Breast epithelium (tissue), 4 donors: ENCODE measurements around the gene ADAM33. TPM values are rescaled to one million over a fixed set of nuclear protein-coding genes. Genes with fewer than 3 reads are reported as not detected.

Experiments used
- DNase-seq, 2 donors: peaks; one replicate each; pipeline ENCODE4 v3.0.0-alpha.2; 2019; ENCODE audit warnings: low spot score in 2 of 2
- H3K27ac ChIP-seq, 2 donors: fragments of 200-600 bp; sonication (generic) in 1 of 2; one replicate each; pipeline ENCODE4 v1.5.1; 2016 to 2019; ENCODE audit warnings: mild to moderate bottlenecking in 1 of 2
- H3K27me3 ChIP-seq, 2 donors: fragments of 200-600 bp; sonication (generic) in 1 of 2; one replicate each; pipeline versions ENCODE4 v1.5.1 to v1.6.0; 2017 to 2019; ENCODE audit warnings: control low read depth in 1 of 2, mild to moderate bottlenecking in 1 of 2
- H3K36me3 ChIP-seq: fragments of 200-600 bp; one replicate; pipeline ENCODE4 v1.5.1; 2019
- H3K4me1 ChIP-seq, 2 donors: fragments of 200-600 bp; sonication (generic); one replicate each; pipeline ENCODE4 v1.5.1; 2016 to 2019; ENCODE audit warnings: control low read depth in 1 of 2
- H3K4me3 ChIP-seq, 3 donors: fragments of 200-600 bp; sonication (generic); 1 replicate in 2 of 3; 2 replicates in 1 of 3; pipeline ENCODE4 v1.5.1; 2016 to 2019; ENCODE audit warnings: mild to moderate bottlenecking in 3 of 3, moderate library complexity in 2 of 3
- H3K9me3 ChIP-seq, 2 donors: fragments of 200-600 bp; sonication (generic) in 1 of 2; one replicate each; pipeline ENCODE4 v1.5.1; 2016 to 2019; ENCODE audit warnings: control low read depth in 1 of 2
- CTCF ChIP-seq, 3 donors: fragments of 450-650 bp; IDR thresholded peaks; one replicate each; pipeline ENCODE4 v1.5.1; 2016 to 2017; ENCODE audit warnings: antibody characterized with exemption in 3 of 3, mild to moderate bottlenecking in 3 of 3, moderate library complexity in 3 of 3
- POLR2A ChIP-seq: fragments of 450-650 bp; IDR thresholded peaks from one replicate; pipeline ENCODE4 v1.6.1; 2016; ENCODE audit warnings: antibody characterized with exemption, mild to moderate bottlenecking, moderate library complexity
- POLR2AphosphoS5 ChIP-seq, 3 donors: sonication (generic); formaldehyde crosslinking; IDR thresholded peaks; one replicate each; pipeline ENCODE4 v1.6.1; 2017; ENCODE audit warnings: antibody characterized with exemption in 3 of 3
- intact Hi-C: fragments of 100-400 bp; cut with DNase I; formaldehyde crosslinking; loops from one replicate; pipeline ENCODE4 v1.15.1; 2023; ENCODE audit warnings: low total_unique reads
- total RNA-seq, 3 donors: library from RNA; depleted of rRNA; stranded (reverse); fragments of >200 nt; gene quantifications; one replicate each; pipeline ENCODE4 v1.1.0, GENCODE V29; 2016

The ADAM33 gene
- total RNA-seq, 3 donors from 2014 or later: 29.4 to 39.5 (median 37.4) TPM

- no peak for DNase-seq
- Histone ChIP-seq H3K9me3 (peaks cover 0 to 6% of the 10 kb centered on the region in 2 donors), H3K4me1 (no peaks in the 10 kb centered on the region), H3K27ac (no peak overlapping the region), H3K4me3 (no peak overlapping the region), H3K36me3 (no peaks in the 10 kb centered on the region), H3K27me3 (no peaks in the 10 kb centered on the region)
- intact Hi-C loops: no loop called here
- no peak for TF ChIP-seq CTCF (IDR thresholded peaks at IDR 0.05)
These were observed 11.0 kb upstream of the ADAM33 start for GRCh38 chr20:3692706-3693294.

GRCh38 chr20:3691897-3692296 is 10.1 kb upstream of the ADAM33 start:
- Histone ChIP-seq H3K27me3 (no peaks in the 10 kb centered on the region), H3K4me1 (no peaks in the 10 kb centered on the region), H3K27ac (no peak overlapping the region), H3K4me3 (no peak overlapping the region), H3K36me3 (no peaks in the 10 kb centered on the region), H3K9me3 (peaks cover 0 to 6% of the 10 kb centered on the region in 2 donors)
- DNase-seq: no peak
- no peak for TF ChIP-seq CTCF (IDR thresholded peaks at IDR 0.05)
- no peak for TF ChIP-seq POLR2A
- TF ChIP-seq POLR2AphosphoS5 (IDR thresholded peaks at IDR 0.05): no peak
- intact Hi-C loops: no loop called here

GRCh38 chr20:3691306-3691705 is 9.5 kb upstream of the ADAM33 start:
- H3K9me3 ChIP-seq: peaks cover 0 to 3% of the 10 kb centered on the region in 2 donors
- H3K36me3 ChIP-seq: no peaks in the 10 kb centered on the region
- no peak for TF ChIP-seq CTCF (IDR thresholded peaks at IDR 0.05)
- TF ChIP-seq POLR2A: no peak
- no peak for TF ChIP-seq POLR2AphosphoS5 (IDR thresholded peaks at IDR 0.05)
- no peaks in the 10 kb centered on the region for H3K27me3 ChIP-seq
- no peak overlapping the region for H3K4me3 ChIP-seq
- intact Hi-C loops: no loop called here
- no peaks in the 10 kb centered on the region for H3K4me1 ChIP-seq
- DNase-seq: no peak
- no peak overlapping the region for H3K27ac ChIP-seq

- Histone ChIP-seq H3K27ac (no peak overlapping the region), H3K4me1 (no peaks in the 10 kb centered on the region), H3K27me3 (no peaks in the 10 kb centered on the region), H3K36me3 (no peaks in the 10 kb centered on the region), H3K4me3 (no peak overlapping the region), H3K9me3 (no peaks in the 10 kb centered on the region)
- TF ChIP-seq POLR2A (no peak), POLR2AphosphoS5 (IDR thresholded peaks at IDR 0.05) (no peak), CTCF (IDR thresholded peaks at IDR 0.05) (no peak)
- intact Hi-C loops: no loop called here
- no peak for DNase-seq
These were observed 8.6 kb upstream of the ADAM33 start for GRCh38 chr20:3690413-3690812.

- intact Hi-C loops: no loop called here
- no peak overlapping the region for H3K27ac ChIP-seq
- no peak for DNase-seq
These were observed 8.2 kb upstream of the ADAM33 start for GRCh38 chr20:3689978-3690377.

More at GRCh38 chr20:3689978-3690377, 8.2 kb upstream of the ADAM33 start:
- Histone ChIP-seq H3K27me3 (no peaks in the 10 kb centered on the region), H3K4me1 (no peaks in the 10 kb centered on the region), H3K4me3 (no peak overlapping the region), H3K9me3 (no peaks in the 10 kb centered on the region), H3K36me3 (no peaks in the 10 kb centered on the region)
- TF ChIP-seq POLR2AphosphoS5 (IDR thresholded peaks at IDR 0.05): no peak
- TF ChIP-seq CTCF (IDR thresholded peaks at IDR 0.05): no peak
- TF ChIP-seq POLR2A: no peak
